ENCODE results near the gene GPC3. TPM values are rescaled to one million over a fixed set of nuclear protein-coding genes. Genes with fewer than 3 reads are reported as not detected.

Gene GPC3
- total and polyA plus RNA-seq, 2 of the 4 experiments (the other 2 are of a cell fraction): not detected

DNA sequence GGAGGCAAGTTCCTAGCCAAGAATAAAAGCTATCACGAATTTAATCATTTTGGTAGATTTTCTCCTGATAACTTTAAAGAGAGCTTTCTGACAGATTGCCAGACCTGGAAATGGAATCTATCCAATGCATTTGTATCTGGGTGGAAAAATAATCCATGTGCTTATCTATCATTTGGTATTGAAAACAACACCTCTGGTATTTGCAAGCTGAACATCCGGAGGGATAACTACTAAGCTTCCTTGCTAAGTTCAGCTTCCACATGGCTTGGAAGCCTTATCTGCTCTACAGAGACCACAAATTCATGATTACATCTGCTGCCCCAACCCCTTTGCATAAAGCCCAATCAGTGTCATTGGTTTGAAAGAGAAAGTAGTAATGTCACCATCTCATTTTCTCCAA, 230.7 kb downstream of the GPC3 start:
- no peaks in the 10 kb centered on the region for H3K36me3 ChIP-seq (ENCODE audit: control insufficient read depth, insufficient read depth, low read length)
- no peak overlapping the region for H3K14ac ChIP-seq (replicated peaks; ENCODE audit: low read depth, low read length)
- no peak overlapping the region for H4K8ac ChIP-seq (ENCODE audit: low read depth in 2 of 2, low read length in 2 of 2)
- dilution Hi-C loops (cut with HindIII; ENCODE audit: low sequenced_read_pairs, unreplicated experiment) (no loop called here), intact Hi-C loops (cut with micrococcal nuclease) (no loop called here), in situ Hi-C loops (cut with MboI; ENCODE audit: low sequenced_read_pairs) (no loop called here)
- H2AK9ac ChIP-seq (replicated peaks; ENCODE audit: low read depth, low read length, poor library complexity): no peak overlapping the region
- H2AK5ac ChIP-seq (ENCODE audit: low read depth, low read length): no peak overlapping the region
- H2BK15ac ChIP-seq (ENCODE audit: low read depth, low read length): no peak overlapping the region
- no peak overlapping the region for H3K9ac ChIP-seq (ENCODE audit: low read depth, low read length)
- H4K5ac ChIP-seq (ENCODE audit: low read depth, low read length): no peak overlapping the region
- H3K56ac ChIP-seq (ENCODE audit: extremely low read depth, insufficient read depth, low read length): no peak overlapping the region
- no peak overlapping the region for H4K91ac ChIP-seq (ENCODE audit: insufficient read depth, low read depth, low read length)
- ChIA-PET POLR2A (ENCODE audit: unreplicated experiment) (no interaction called here), CTCF (interaction anchor here (1.2 kb wide), 1 partner anchor 16 kb away, joined by 3 read pairs; no protein-coding TSS in a partner anchor)
- no peak overlapping the region for H3K4ac ChIP-seq (ENCODE audit: low read depth, low read length)
- no peak overlapping the region for H2AFZ ChIP-seq (replicated peaks; ENCODE audit: low read length, poor library complexity)
- TF ChIP-seq, protein P1, sequence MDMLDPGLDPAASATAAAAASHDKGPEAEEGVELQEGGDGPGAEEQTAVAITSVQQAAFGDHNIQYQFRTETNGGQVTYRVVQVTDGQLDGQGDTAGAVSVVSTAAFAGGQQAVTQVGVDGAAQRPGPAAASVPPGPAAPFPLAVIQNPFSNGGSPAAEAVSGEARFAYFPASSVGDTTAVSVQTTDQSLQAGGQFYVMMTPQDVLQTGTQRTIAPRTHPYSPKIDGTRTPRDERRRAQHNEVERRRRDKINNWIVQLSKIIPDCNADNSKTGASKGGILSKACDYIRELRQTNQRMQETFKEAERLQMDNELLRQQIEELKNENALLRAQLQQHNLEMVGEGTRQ (IDR thresholded peaks at IDR 0.05; ENCODE audit: low read depth, low read length): no peak
- TF ChIP-seq BHLHE40 (IDR thresholded peaks at IDR 0.05; ENCODE audit: low read depth, low read length): no peak
- TF ChIP-seq MAFK (IDR thresholded peaks at IDR 0.05; ENCODE audit: low read depth, low read length): no peak
- TF ChIP-seq MAZ (IDR thresholded peaks at IDR 0.05; ENCODE audit: borderline replicate concordance, low read depth, low read length): no peak
- TF ChIP-seq SMC3 (IDR thresholded peaks at IDR 0.05; ENCODE audit: low read depth, low read length): no peak
- TF ChIP-seq, protein P2, sequence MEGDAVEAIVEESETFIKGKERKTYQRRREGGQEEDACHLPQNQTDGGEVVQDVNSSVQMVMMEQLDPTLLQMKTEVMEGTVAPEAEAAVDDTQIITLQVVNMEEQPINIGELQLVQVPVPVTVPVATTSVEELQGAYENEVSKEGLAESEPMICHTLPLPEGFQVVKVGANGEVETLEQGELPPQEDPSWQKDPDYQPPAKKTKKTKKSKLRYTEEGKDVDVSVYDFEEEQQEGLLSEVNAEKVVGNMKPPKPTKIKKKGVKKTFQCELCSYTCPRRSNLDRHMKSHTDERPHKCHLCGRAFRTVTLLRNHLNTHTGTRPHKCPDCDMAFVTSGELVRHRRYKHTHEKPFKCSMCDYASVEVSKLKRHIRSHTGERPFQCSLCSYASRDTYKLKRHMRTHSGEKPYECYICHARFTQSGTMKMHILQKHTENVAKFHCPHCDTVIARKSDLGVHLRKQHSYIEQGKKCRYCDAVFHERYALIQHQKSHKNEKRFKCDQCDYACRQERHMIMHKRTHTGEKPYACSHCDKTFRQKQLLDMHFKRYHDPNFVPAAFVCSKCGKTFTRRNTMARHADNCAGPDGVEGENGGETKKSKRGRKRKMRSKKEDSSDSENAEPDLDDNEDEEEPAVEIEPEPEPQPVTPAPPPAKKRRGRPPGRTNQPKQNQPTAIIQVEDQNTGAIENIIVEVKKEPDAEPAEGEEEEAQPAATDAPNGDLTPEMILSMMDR (conservative IDR thresholded peaks at IDR 0.05; ENCODE audit: low read depth, low read length): no peak
- no peak for TF ChIP-seq RFX5 (IDR thresholded peaks at IDR 0.05; ENCODE audit: low read depth, low read length)
- TF ChIP-seq POLR2A (IDR thresholded peaks at IDR 0.05; ENCODE audit: low read depth, low read length): no peak
- no peak for TF ChIP-seq NFE2L2 (IDR thresholded peaks at IDR 0.05; ENCODE audit: low read depth, low read length)
- no peak for TF ChIP-seq CEBPB (IDR thresholded peaks at IDR 0.05; ENCODE audit: low read depth, low read length)
- no peak overlapping the region for H3K4me3 ChIP-seq (ENCODE audit: insufficient read depth, low read depth, low read length)
- no peak overlapping the region for H2BK120ac ChIP-seq (ENCODE audit: low read depth, low read length)
- H3K79me1 ChIP-seq (ENCODE audit: low read depth in 1 of 2, low read length in 2 of 2): no peaks in the 10 kb centered on the region
- no peaks in the 10 kb centered on the region for H3K4me1 ChIP-seq (ENCODE audit: control insufficient read depth, insufficient read depth, low read length)
- BruUV-seq (replicated peaks): no TSS peak
- WGBS, 2 experiments (ENCODE audit: extremely low coverage in 2 of 2, insufficient read length in 1 of 2): 40% methylated on average over 1 of the region's 2 CpGs; no CpG with 5 or more reads in 1 of the 2 experiments
- H3K27ac ChIP-seq (ENCODE audit: insufficient read depth, low read length): no peak overlapping the region
- peaks cover 2% of the 10 kb centered on the region for H3K27me3 ChIP-seq (ENCODE audit: control insufficient read depth, insufficient read depth, low read length)
- H3K23ac ChIP-seq (ENCODE audit: low read depth, low read length): no peak overlapping the region
- no peak overlapping the region for H2BK20ac ChIP-seq (ENCODE audit: low read depth, low read length)
- no peaks in the 10 kb centered on the region for H4K20me1 ChIP-seq (ENCODE audit: insufficient read depth, low read length)
- no peak overlapping the region for H3K18ac ChIP-seq (ENCODE audit: low read depth, low read length)
- DNase-seq (no peak), ATAC-seq (ENCODE audit: low read depth) (no peak)
- H3K9me3 ChIP-seq (ENCODE audit: control insufficient read depth, insufficient read depth, low read length): no peaks in the 10 kb centered on the region
- H2BK5ac ChIP-seq (ENCODE audit: low read depth, low read length, poor library complexity, severe bottlenecking): no peak overlapping the region
- no peak overlapping the region for H3K4me2 ChIP-seq (ENCODE audit: low read depth, low read length)
- no peaks in the 10 kb centered on the region for H3K9me1 ChIP-seq (ENCODE audit: insufficient read depth, low read length)

Data from IMR-90 (cell line).